HFF-Myc (cell line): ENCODE results near the gene ZNF816.
"Not testable (repeated sequence)": the region's sequence is repeated elsewhere in the genome, so short reads cannot be mapped to it uniquely, and the experiment has no call there.

Experiments
- DNase-seq: peaks from one replicate; pipeline ENCODE4 v3.0.0-alpha.2; 2011; ENCODE audit warnings: low read depth; ENCODE audit errors: extremely low read depth
- H3K4me3 ChIP-seq: replicated peaks from 2 replicates; pipeline ENCODE4 v1.5.1; 2011; ENCODE audit warnings: low read depth, mild to moderate bottlenecking, control low read depth, low read length
- CTCF ChIP-seq: IDR thresholded peaks from 2 replicates; pipeline ENCODE4 v1.5.1; 2012; ENCODE audit warnings: mild to moderate bottlenecking, low read depth, low read length, control low read depth; ENCODE audit errors: missing control alignments

Gene ZNF816

GRCh38 chr19:52991484-52991883 is 28.8 kb upstream of the ZNF816 start:
- H3K4me3 ChIP-seq: no peak overlapping the region
- DNase-seq: no peak
- no peak for TF ChIP-seq CTCF

DNA sequence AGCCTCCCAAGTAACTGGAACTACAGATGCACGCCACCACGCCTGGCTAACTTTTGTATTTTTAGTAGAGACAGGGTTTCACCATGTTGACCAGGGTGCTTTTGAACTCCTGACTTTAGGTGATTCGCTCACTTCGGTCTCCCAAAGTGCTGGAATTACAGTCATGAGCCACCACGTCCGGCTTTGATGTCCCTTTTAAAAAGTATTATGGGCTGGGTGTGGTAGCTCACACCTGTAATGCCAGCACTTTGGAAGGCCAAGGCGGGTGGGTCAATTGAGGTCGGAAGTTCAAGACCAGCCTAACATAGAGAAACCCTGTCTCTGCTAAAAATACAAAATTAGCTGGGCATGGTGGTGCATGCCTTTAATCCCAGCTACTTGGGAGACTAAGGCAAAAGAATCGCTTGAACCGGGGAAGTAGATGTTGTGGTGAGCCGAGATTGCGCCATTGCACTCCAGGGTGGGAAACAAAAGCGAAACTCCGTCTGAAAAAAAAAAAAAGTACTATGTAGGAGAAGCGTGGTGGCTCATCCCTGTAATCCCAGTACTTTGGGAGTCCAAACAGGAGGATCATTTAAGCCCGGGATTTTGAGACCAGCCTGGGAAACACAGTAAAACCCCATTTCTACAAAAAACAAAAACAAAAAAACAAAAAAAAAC is 28.2 kb upstream of the ZNF816 start:
- no peak for TF ChIP-seq CTCF
- no peak for DNase-seq
- H3K4me3 ChIP-seq: no peak overlapping the region

GRCh38 chr19:52988506-52988905 is 25.8 kb upstream of the ZNF816 start:
- DNase-seq: no peak
- no peak overlapping the region for H3K4me3 ChIP-seq
- TF ChIP-seq CTCF: no peak

GRCh38 chr19:52987221-52987620 is 24.5 kb upstream of the ZNF816 start:
- TF ChIP-seq CTCF: no peak
- H3K4me3 ChIP-seq: no peak overlapping the region
- no peak for DNase-seq

GRCh38 chr19:52983167-52983566 is 20.5 kb upstream of the ZNF816 start:
- H3K4me3 ChIP-seq, DNase-seq: not testable (repeated sequence)

GRCh38 chr19:52981329-52981728 is 18.6 kb upstream of the ZNF816 start:
- DNase-seq: no peak
- no peak overlapping the region for H3K4me3 ChIP-seq
- no peak for TF ChIP-seq CTCF

DNA sequence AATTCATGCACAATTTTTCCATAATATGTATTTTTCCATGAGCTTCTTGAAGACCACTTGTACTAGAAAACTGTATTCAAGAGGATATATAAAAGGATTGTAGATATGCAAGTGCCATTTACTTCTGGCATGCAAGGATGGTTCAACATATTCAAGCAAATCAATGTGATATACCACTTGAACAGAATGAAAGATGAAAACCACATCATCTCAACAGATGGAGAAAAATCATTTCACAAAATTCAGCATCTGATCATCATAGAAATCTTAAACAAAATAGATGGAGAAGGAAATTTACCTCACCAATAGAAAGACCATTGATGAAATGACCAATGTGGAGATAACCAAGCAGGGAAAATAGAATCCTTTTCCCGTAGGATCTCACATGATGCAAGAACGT is 5.1 kb upstream of the ZNF816 start:
- no peak for DNase-seq
- no peak for TF ChIP-seq CTCF
- no peak overlapping the region for H3K4me3 ChIP-seq
